ENCODE measurements around the gene ATXN2L. TPM values are rescaled to one million over a fixed set of nuclear protein-coding genes. Genes with fewer than 3 reads are reported as not detected.
"Not testable (repeated sequence)": the region's sequence is repeated elsewhere in the genome, so short reads cannot be mapped to it uniquely, and the experiment has no call there.

ATXN2L gene, protein sequence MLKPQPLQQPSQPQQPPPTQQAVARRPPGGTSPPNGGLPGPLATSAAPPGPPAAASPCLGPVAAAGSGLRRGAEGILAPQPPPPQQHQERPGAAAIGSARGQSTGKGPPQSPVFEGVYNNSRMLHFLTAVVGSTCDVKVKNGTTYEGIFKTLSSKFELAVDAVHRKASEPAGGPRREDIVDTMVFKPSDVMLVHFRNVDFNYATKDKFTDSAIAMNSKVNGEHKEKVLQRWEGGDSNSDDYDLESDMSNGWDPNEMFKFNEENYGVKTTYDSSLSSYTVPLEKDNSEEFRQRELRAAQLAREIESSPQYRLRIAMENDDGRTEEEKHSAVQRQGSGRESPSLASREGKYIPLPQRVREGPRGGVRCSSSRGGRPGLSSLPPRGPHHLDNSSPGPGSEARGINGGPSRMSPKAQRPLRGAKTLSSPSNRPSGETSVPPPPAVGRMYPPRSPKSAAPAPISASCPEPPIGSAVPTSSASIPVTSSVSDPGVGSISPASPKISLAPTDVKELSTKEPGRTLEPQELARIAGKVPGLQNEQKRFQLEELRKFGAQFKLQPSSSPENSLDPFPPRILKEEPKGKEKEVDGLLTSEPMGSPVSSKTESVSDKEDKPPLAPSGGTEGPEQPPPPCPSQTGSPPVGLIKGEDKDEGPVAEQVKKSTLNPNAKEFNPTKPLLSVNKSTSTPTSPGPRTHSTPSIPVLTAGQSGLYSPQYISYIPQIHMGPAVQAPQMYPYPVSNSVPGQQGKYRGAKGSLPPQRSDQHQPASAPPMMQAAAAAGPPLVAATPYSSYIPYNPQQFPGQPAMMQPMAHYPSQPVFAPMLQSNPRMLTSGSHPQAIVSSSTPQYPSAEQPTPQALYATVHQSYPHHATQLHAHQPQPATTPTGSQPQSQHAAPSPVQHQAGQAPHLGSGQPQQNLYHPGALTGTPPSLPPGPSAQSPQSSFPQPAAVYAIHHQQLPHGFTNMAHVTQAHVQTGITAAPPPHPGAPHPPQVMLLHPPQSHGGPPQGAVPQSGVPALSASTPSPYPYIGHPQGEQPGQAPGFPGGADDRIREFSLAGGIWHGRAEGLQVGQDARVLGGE
- total RNA-seq (100 to 1,000 TPM; 113 to 179 (median 161) TPM), polyA plus RNA-seq (10 to 100 TPM; 43.8 to 85.8 (median 61.9) TPM)
- long read RNA-seq, donor 1, full-length matches to known transcripts, result 5 of 10 reads
- long read RNA-seq, donor 1, partial matches to known transcripts, result 5 of 10 reads
- long read RNA-seq, donor 1, other reads (novel, unspliced or antisense), result 0 of 10 reads
- long read RNA-seq, donor 2, full-length matches to known transcripts, result 8 of 13 reads
- long read RNA-seq, donor 2, partial matches to known transcripts, result 5 of 13 reads
- long read RNA-seq, donor 2, other reads (novel, unspliced or antisense), result 0 of 13 reads

DNA sequence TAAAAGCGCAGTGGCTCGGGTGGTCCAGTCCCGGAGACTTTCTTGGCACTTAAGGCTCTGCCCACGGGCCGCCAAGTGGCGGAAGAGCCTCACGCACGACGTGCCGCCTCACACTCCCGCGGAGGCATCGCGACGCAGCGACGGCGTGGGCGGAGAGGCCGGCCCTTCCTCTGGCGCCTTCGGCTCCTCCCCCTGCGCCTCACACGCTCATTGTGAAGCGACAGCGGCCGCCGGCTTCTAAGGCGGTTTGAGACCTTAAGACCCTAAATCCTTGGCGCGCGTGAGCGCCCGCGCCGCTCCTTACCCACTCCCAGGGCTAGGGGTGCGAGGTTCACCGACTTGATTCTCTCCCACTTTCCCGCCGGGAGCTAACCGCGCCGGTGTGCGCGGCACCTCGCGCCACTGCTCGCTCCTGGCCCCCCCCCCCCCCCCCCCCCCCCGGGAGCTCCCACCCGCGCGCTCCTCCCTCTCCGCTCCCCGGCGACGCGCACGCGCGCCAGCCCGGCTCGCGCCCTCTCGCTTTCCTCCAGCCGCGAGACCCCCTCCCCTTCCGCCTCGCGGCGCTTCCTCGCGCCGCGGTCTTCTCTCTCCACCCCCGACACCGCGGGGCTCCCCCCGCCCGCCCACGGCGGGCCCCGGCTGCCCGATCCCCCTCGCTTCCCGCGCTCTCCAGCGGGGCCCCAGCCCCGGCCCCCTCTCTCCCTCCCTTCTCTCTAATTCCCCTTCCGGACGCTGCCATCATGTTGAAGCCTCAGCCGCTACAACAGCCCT lies at the start of gene ATXN2L:
TSS of gene ATXN2L (plus strand) at position 480 of the 771 bp plus-strand sequence. CDS start at position 741, 261 bp downstream.
- DNase-seq, result peak; percentile 99
- Histone ChIP-seq H3K27ac (peak within 1 kb of the TSS; percentile 96 to 100 (median 99)), H3K4me1 (peaks cover 13 to 62% (median 33%) of the 10 kb centered on the region in 6 donors), H3K36me3 (peaks cover 0 to 43% (median 27%) of the 10 kb centered on the region in 6 donors), H3K9me3 (no peaks in the 10 kb centered on the region), H3K27me3 (replicated peaks in 1 of 7) (no peaks in the 10 kb centered on the region), H3K4me3 (peak within 1 kb of the TSS; percentile 92 to 100 (median 98))
- TF ChIP-seq POLR2A (IDR thresholded peaks at IDR 0.05) (peak; percentile 31 to 81 (median 55)), POLR2AphosphoS5 (IDR thresholded peaks at IDR 0.05) (peak; percentile 96 to 98 (median 96))
- TF ChIP-seq, protein P1, sequence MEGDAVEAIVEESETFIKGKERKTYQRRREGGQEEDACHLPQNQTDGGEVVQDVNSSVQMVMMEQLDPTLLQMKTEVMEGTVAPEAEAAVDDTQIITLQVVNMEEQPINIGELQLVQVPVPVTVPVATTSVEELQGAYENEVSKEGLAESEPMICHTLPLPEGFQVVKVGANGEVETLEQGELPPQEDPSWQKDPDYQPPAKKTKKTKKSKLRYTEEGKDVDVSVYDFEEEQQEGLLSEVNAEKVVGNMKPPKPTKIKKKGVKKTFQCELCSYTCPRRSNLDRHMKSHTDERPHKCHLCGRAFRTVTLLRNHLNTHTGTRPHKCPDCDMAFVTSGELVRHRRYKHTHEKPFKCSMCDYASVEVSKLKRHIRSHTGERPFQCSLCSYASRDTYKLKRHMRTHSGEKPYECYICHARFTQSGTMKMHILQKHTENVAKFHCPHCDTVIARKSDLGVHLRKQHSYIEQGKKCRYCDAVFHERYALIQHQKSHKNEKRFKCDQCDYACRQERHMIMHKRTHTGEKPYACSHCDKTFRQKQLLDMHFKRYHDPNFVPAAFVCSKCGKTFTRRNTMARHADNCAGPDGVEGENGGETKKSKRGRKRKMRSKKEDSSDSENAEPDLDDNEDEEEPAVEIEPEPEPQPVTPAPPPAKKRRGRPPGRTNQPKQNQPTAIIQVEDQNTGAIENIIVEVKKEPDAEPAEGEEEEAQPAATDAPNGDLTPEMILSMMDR (IDR thresholded peaks at IDR 0.05 in 8 of 11, conservative IDR thresholded peaks at IDR 0.05 in 3 of 11), result peak in 6 of 11 experiments; percentile 29 to 50 (median 45)
- intact Hi-C loops (cut with DNase I; ENCODE audit: low total_unique reads), result loop anchor here (5.0 kb wide), 1 partner anchor 130 kb away; the partner anchor contains the start of gene NFATC2IP
- WGBS, 5 donors, result 0 to 2% (median 1%) methylated on average over 47 to 86 of the region's 91 CpGs

DNA sequence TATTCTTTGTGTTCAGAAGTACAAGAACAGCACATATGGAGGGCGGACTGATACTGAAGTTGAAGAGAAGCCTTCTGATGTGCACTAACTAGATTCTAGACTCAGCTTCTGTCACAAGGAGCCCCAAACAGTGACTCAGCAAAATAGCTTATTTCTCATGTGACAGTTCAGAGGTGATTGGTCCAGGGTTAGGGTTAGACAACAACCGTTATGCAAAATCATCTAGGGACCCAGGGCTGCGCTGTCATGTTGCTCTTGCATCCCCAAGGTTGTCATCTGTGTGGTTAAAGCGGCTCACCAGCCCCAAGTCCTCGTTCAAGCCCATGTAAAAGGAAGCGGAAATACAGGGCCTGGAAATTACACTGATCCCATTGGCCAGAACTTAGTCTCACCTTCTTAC lies 41.1 kb upstream of the ATXN2L start:
- H3K27me3 ChIP-seq (replicated peaks in 1 of 7); DNase-seq; H3K4me1 ChIP-seq; H3K9me3 ChIP-seq; intact Hi-C loops (cut with DNase I; ENCODE audit: low total_unique reads); H3K4me3 ChIP-seq; H3K36me3 ChIP-seq; H3K27ac ChIP-seq: not testable (repeated sequence)
- no CpG with 5 or more reads among the region's 6 CpGs for WGBS, 5 donors

DNA sequence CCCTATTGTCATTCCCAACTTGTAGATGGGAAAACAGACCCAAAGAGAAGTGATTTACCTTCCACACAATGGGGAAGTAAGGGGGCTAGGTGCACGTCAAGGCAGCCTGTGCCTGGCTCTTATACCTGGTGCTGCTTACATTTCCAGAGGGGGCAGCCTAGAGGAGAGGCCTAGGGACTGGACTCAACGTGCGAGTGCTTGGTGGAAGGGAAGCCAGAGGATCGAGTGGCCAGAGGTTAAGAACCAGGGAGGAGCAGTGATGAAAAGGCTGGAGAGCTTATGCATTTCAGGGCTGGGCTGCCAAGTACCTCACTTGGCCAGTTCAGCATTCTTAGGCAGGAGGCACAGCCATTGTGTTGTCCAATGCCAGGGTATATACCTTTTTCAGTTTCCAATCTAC lies 40.4 kb upstream of the ATXN2L start:
- H3K4me3 ChIP-seq; H3K4me1 ChIP-seq; intact Hi-C loops (cut with DNase I; ENCODE audit: low total_unique reads); H3K27me3 ChIP-seq (replicated peaks in 1 of 7); DNase-seq; H3K27ac ChIP-seq; H3K9me3 ChIP-seq; H3K36me3 ChIP-seq: not testable (repeated sequence)
- no CpG with 5 or more reads among the region's 4 CpGs for WGBS, 5 donors

DNA sequence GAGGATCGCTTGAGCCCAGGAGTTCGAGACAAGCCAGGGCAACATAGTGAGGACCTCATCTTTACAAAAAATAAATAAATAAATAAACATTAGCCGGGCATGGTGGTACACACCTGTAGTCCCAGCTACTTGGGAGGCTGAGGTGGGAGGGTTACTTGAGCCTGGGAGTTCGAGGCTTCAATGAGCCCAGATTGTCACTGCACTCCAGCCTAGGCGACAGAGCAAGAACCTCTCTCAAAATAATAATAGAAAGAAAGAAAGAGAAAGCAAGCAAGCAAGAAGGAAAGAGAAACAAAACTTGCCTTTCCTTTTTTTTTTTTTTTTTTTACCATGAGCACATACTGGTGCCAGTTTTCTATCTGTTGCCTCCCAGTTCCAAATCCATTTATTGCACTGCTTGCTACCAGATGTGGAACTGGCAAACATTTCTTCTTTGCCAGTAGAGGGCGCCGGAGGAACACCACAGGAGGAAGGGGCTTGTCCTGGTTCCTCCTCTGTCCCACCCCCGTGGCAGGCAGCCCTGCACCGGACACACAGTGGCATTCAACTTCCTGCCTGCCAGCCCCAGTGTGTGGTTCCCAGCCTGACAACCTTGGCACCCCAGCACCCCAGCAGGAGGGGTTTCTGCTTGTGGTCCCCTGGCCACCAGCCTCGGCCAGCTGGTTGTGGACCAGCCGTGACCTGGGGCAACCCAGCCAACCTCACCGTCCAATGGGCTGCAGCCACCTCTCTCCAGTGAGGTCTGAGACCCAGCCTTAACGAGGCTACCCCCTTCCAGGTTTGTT lies 20.4 kb upstream of the ATXN2L start:
- H3K27me3 ChIP-seq (replicated peaks in 1 of 7); H3K4me1 ChIP-seq; H3K36me3 ChIP-seq; H3K9me3 ChIP-seq; intact Hi-C loops (cut with DNase I; ENCODE audit: low total_unique reads): not testable (repeated sequence)
- 29 to 72% (median 47%) methylated on average over 4 to 7 of the region's 13 CpGs for WGBS, 5 donors
- Histone ChIP-seq H3K4me3 (peak overlapping the region in 3 of 8 donors; percentile 10 to 58 (median 32)), H3K27ac (peak overlapping the region in 4 of 8 donors; percentile 20 to 55 (median 32))
- TF ChIP-seq, protein P1 (IDR thresholded peaks at IDR 0.05 in 8 of 11, conservative IDR thresholded peaks at IDR 0.05 in 3 of 11), result peak in 8 of 11 experiments; percentile 15 to 72 (median 46)
- peak; percentile 88 for DNase-seq

DNA sequence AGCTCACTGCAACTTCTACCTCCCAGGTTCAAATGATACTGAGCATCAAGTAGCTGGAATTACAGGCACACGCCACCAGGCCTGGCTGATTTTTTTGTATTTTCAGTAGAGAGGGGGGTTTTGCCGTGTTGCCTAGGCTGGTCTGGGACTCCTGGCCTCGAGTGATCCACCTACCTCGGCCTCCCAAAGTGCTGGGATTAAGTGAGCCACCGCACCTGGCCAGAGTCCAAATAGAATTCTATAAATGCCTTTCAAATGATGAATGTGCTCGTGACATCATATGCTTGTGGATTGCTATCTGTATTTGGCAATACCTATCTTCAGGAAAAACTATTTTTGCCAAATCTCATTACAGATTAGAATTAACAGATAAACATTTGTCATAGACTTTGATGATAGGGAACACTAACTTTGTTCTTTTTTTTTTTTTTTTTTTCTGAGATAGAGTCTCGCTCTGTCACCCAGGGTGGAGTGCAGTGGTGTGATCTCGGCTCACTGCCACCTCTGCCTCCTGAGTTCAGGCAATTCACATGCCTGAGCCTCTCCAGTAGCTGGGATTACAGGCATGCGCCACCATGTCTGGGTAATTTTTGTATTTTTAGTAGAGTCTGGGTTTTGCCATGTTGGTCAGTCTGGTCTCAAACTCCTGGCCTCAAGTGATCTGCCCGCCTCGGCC lies 15.2 kb upstream of the ATXN2L start:
- H3K9me3 ChIP-seq; DNase-seq; H3K4me3 ChIP-seq; H3K4me1 ChIP-seq; H3K27ac ChIP-seq; H3K36me3 ChIP-seq; intact Hi-C loops (cut with DNase I; ENCODE audit: low total_unique reads); H3K27me3 ChIP-seq (replicated peaks in 1 of 7): not testable (repeated sequence)
- no CpG with 5 or more reads among the region's 11 CpGs for WGBS, 5 donors

Data from spleen (tissue), 13 donors.